HEK293 (cell line): Measurements from ENCODE around the gene ZCCHC13.

Experiments
- BCL11A ChIP-seq: fragments of 450-650 bp; formaldehyde crosslinking; IDR thresholded peaks from 2 replicates; pipeline ENCODE4 v1.5.1; 2016; ENCODE audit warnings: low read depth, missing biosample characterization, missing genetic modification characterization
- GLI4 ChIP-seq: fragments of 450-650 bp; formaldehyde crosslinking; IDR thresholded peaks from 2 replicates; pipeline ENCODE4 v1.5.1; 2016; ENCODE audit warnings: missing biosample characterization, missing genetic modification characterization
- GLIS1 ChIP-seq: fragments of 450-650 bp; formaldehyde crosslinking; IDR thresholded peaks from 2 replicates; pipeline ENCODE4 v1.5.1; 2016; ENCODE audit warnings: missing biosample characterization, missing genetic modification characterization
- IKZF3 ChIP-seq: fragments of 450-650 bp; IDR thresholded peaks from 2 replicates; pipeline ENCODE4 v1.5.0; 2018; ENCODE audit warnings: missing biosample characterization, mild to moderate bottlenecking, missing genetic modification characterization, moderate library complexity
- KLF10 ChIP-seq: fragments of 450-650 bp; IDR thresholded peaks from 2 replicates; pipeline ENCODE4 v1.5.1; 2018; ENCODE audit warnings: missing biosample characterization, mild to moderate bottlenecking, missing genetic modification characterization
- KLF7 ChIP-seq: fragments of 450-650 bp; formaldehyde crosslinking; IDR thresholded peaks from 2 replicates; pipeline ENCODE4 v1.5.1; 2016; ENCODE audit warnings: missing biosample characterization, missing genetic modification characterization, borderline replicate concordance
- KLF9 ChIP-seq: fragments of 450-650 bp; formaldehyde crosslinking; IDR thresholded peaks from 2 replicates; pipeline ENCODE4 v1.5.1; 2016; ENCODE audit warnings: missing biosample characterization, missing genetic modification characterization, low read depth
- OSR2 ChIP-seq: fragments of 450-650 bp; formaldehyde crosslinking; IDR thresholded peaks from 2 replicates; pipeline ENCODE4 v1.5.1; 2016; ENCODE audit warnings: missing biosample characterization, missing genetic modification characterization
- PRDM1 ChIP-seq: fragments of 450-650 bp; formaldehyde crosslinking; IDR thresholded peaks from 2 replicates; pipeline ENCODE4; 2016; ENCODE audit warnings: missing biosample characterization, missing genetic modification characterization
- SP2 ChIP-seq: fragments of 450-650 bp; formaldehyde crosslinking; IDR thresholded peaks from 2 replicates; pipeline ENCODE4 v1.5.1; 2016; ENCODE audit warnings: missing biosample characterization, missing genetic modification characterization
- ZBTB11 ChIP-seq: fragments of 450-650 bp; formaldehyde crosslinking; conservative IDR thresholded peaks from 2 replicates; pipeline ENCODE4 v1.5.1; 2016; ENCODE audit warnings: low read depth, missing biosample characterization, missing genetic modification characterization
- ZBTB17 ChIP-seq: fragments of 450-650 bp; formaldehyde crosslinking; IDR thresholded peaks from 2 replicates; pipeline ENCODE4 v1.5.1; 2016; ENCODE audit warnings: missing biosample characterization, missing genetic modification characterization
- ZNF10 ChIP-seq: fragments of 450-650 bp; formaldehyde crosslinking; IDR thresholded peaks from 2 replicates; pipeline ENCODE4 v1.5.1; 2017; ENCODE audit warnings: missing biosample characterization, missing genetic modification characterization
- ZNF184 ChIP-seq: fragments of 450-650 bp; IDR thresholded peaks from 2 replicates; pipeline ENCODE4 v1.5.1; 2018; ENCODE audit warnings: missing biosample characterization, mild to moderate bottlenecking, missing genetic modification characterization
- ZNF311 ChIP-seq: fragments of 450-650 bp; formaldehyde crosslinking; IDR thresholded peaks from 2 replicates; pipeline ENCODE4 v1.5.1; 2017; ENCODE audit warnings: missing biosample characterization, missing genetic modification characterization, borderline replicate concordance
- ZNF341 ChIP-seq: fragments of 450-650 bp; formaldehyde crosslinking; IDR thresholded peaks from 2 replicates; pipeline ENCODE4; 2016; ENCODE audit warnings: low read depth, missing biosample characterization, missing genetic modification characterization
- ZNF350 ChIP-seq: fragments of 450-650 bp; formaldehyde crosslinking; IDR thresholded peaks from 2 replicates; pipeline ENCODE4 v1.5.0; 2017; ENCODE audit warnings: missing biosample characterization, mild to moderate bottlenecking, missing genetic modification characterization
- ZNF394 ChIP-seq: fragments of 450-650 bp; formaldehyde crosslinking; IDR thresholded peaks from 2 replicates; pipeline ENCODE4 v1.5.1; 2016; ENCODE audit warnings: missing biosample characterization, missing genetic modification characterization, mild to moderate bottlenecking, moderate library complexity, borderline replicate concordance
- ZNF423 ChIP-seq: fragments of 450-650 bp; formaldehyde crosslinking; IDR thresholded peaks from 2 replicates; pipeline ENCODE4 v1.5.1; 2016; ENCODE audit warnings: missing biosample characterization, missing genetic modification characterization
- ZNF585B ChIP-seq: fragments of 450-650 bp; formaldehyde crosslinking; IDR thresholded peaks from 2 replicates; pipeline ENCODE4 v1.5.1; 2016; ENCODE audit warnings: missing biosample characterization, missing genetic modification characterization
- ZNF596 ChIP-seq: fragments of 450-650 bp; IDR thresholded peaks from 2 replicates; pipeline ENCODE4 v1.5.0; 2018; ENCODE audit warnings: missing biosample characterization, mild to moderate bottlenecking, missing genetic modification characterization, moderate library complexity
- ZNF621 ChIP-seq: fragments of 450-650 bp; formaldehyde crosslinking; IDR thresholded peaks from 2 replicates; pipeline ENCODE4 v1.5.1; 2017; ENCODE audit warnings: missing biosample characterization, missing genetic modification characterization
- ZNF623 ChIP-seq: fragments of 450-650 bp; formaldehyde crosslinking; IDR thresholded peaks from 2 replicates; pipeline ENCODE4 v1.5.1; 2016; ENCODE audit warnings: missing biosample characterization, missing genetic modification characterization
- ZNF624 ChIP-seq: fragments of 450-650 bp; formaldehyde crosslinking; IDR thresholded peaks from 2 replicates; pipeline ENCODE4 v1.5.1; 2017; ENCODE audit warnings: missing biosample characterization, missing genetic modification characterization
- ZNF626 ChIP-seq: fragments of 450-650 bp; sonication (Bioruptor Pico); formaldehyde crosslinking; IDR thresholded peaks from 2 replicates; pipeline ENCODE4 v1.5.1; 2018; ENCODE audit warnings: missing biosample characterization, missing genetic modification characterization, inconsistent platforms
- ZNF654 ChIP-seq: fragments of 450-650 bp; formaldehyde crosslinking; IDR thresholded peaks from 2 replicates; pipeline ENCODE4 v1.5.1; 2016; ENCODE audit warnings: low read depth, missing biosample characterization, missing genetic modification characterization
- ZNF777 ChIP-seq: fragments of 450-650 bp; formaldehyde crosslinking; IDR thresholded peaks from 2 replicates; pipeline ENCODE4 v1.5.1; 2017; ENCODE audit warnings: missing biosample characterization, missing genetic modification characterization, borderline replicate concordance
- ZNF785 ChIP-seq: fragments of 450-650 bp; formaldehyde crosslinking; IDR thresholded peaks from 2 replicates; pipeline ENCODE4 v1.5.1; 2016; ENCODE audit warnings: missing biosample characterization, missing genetic modification characterization
- ZSCAN23 ChIP-seq: fragments of 450-650 bp; formaldehyde crosslinking; IDR thresholded peaks from 2 replicates; pipeline ENCODE4 v1.5.1; 2016; ENCODE audit warnings: missing biosample characterization, missing genetic modification characterization
- TF ChIP-seq, protein P1 (sequence below): fragments of 450-650 bp; formaldehyde crosslinking; IDR thresholded peaks from 2 replicates; pipeline ENCODE4 v1.5.1; 2016; ENCODE audit warnings: missing biosample characterization, missing genetic modification characterization
- TF ChIP-seq, protein P2 (sequence below): fragments of 450-650 bp; formaldehyde crosslinking; IDR thresholded peaks from 2 replicates; pipeline ENCODE4 v1.5.1; 2017; ENCODE audit warnings: missing biosample characterization, missing genetic modification characterization
- TF ChIP-seq, protein P3 (sequence below): fragments of 450-650 bp; formaldehyde crosslinking; IDR thresholded peaks from 2 replicates; pipeline ENCODE4 v1.5.1; 2016; ENCODE audit warnings: missing biosample characterization, missing genetic modification characterization

The ZCCHC13 gene

GRCh38 chrX:74291964-74292807 lies 11.8 kb upstream of the ZCCHC13 start (continued):
- TF ChIP-seq, protein P1, sequence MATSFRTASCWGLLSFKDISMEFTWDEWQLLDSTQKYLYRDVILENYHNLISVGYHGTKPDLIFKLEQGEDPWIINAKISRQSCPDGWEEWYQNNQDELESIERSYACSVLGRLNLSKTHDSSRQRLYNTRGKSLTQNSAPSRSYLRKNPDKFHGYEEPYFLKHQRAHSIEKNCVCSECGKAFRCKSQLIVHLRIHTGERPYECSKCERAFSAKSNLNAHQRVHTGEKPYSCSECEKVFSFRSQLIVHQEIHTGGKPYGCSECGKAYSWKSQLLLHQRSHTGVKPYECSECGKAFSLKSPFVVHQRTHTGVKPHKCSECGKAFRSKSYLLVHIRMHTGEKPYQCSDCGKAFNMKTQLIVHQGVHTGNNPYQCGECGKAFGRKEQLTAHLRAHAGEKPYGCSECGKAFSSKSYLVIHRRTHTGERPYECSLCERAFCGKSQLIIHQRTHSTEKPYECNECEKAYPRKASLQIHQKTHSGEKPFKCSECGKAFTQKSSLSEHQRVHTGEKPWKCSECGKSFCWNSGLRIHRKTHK (tag by site-specific recombination), result no peak
- TF ChIP-seq, protein P2, sequence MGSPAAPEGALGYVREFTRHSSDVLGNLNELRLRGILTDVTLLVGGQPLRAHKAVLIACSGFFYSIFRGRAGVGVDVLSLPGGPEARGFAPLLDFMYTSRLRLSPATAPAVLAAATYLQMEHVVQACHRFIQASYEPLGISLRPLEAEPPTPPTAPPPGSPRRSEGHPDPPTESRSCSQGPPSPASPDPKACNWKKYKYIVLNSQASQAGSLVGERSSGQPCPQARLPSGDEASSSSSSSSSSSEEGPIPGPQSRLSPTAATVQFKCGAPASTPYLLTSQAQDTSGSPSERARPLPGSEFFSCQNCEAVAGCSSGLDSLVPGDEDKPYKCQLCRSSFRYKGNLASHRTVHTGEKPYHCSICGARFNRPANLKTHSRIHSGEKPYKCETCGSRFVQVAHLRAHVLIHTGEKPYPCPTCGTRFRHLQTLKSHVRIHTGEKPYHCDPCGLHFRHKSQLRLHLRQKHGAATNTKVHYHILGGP (tag by site-specific recombination), result no peak
- TF ChIP-seq ZNF626 (no peak), ZBTB17 (tag by site-specific recombination) (peak; percentile 29), ZNF10 (tag by site-specific recombination) (no peak), ZNF184 (tag by site-specific recombination) (no peak), GLIS1 (tag by site-specific recombination) (no peak), ZNF585B (tag by site-specific recombination) (no peak), ZNF394 (tag by site-specific recombination) (no peak; the same call in 1 of the 2 replicates), ZNF423 (tag by site-specific recombination) (no peak), ZNF785 (tag by site-specific recombination) (no peak), IKZF3 (no peak), ZNF623 (no peak), ZNF596 (no peak), ZNF654 (tag by site-specific recombination) (0 out of 2 replicates have a peak, but pooled peaks have one; percentile 17), KLF7 (tag by site-specific recombination) (no peak), GLI4 (tag by site-specific recombination) (no peak), ZNF777 (tag by site-specific recombination) (0 out of 2 replicates have a peak, but pooled peaks have one; percentile 31), ZNF621 (no peak), PRDM1 (no peak), KLF10 (tag by site-specific recombination) (peak; percentile 29; the same call in 1 of the 2 replicates), ZBTB11 (tag by site-specific recombination) (no peak), ZNF341 (tag by site-specific recombination) (peak; percentile 72), BCL11A (tag by site-specific recombination) (no peak), SP2 (peak; percentile 68), ZSCAN23 (tag by site-specific recombination) (no peak), ZNF350 (no peak), ZNF624 (no peak), OSR2 (tag by site-specific recombination) (no peak), ZNF311 (tag by site-specific recombination) (no peak), KLF9 (tag by site-specific recombination) (peak; percentile 30; the same call in 1 of the 2 replicates)
- TF ChIP-seq, protein P3, sequence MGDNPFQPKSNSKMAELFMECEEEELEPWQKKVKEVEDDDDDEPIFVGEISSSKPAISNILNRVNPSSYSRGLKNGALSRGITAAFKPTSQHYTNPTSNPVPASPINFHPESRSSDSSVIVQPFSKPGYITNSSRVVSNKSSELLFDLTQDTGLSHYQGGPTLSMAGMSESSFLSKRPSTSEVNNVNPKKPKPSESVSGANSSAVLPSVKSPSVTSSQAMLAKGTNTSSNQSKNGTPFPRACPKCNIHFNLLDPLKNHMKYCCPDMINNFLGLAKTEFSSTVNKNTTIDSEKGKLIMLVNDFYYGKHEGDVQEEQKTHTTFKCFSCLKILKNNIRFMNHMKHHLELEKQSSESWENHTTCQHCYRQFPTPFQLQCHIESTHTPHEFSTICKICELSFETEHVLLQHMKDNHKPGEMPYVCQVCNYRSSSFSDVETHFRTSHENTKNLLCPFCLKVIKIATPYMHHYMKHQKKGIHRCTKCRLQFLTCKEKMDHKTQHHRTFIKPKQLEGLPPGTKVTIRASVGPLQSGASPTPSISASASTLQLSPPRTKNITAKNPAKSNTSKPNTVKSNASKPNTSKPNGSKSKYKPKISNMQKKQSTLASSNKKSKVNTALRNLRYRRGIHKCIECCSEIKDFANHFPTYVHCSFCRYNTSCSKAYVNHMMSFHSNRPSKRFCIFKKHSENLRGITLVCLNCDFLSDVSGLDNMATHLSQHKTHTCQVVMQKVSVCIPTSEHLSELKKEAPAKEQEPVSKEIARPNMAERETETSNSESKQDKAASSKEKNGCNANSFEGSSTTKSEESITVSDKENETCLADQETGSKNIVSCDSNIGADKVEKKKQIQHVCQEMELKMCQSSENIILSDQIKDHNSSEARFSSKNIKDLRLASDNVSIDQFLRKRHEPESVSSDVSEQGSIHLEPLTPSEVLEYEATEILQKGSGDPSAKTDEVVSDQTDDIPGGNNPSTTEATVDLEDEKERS (tag by site-specific recombination), result no peak
